Measurements from ENCODE around the gene TTLL5.

GRCh38 chr14:75726321-75726720, 65.3 kb downstream of the TTLL5 start:
- TF ChIP-seq HNRNPK (IDR thresholded peaks at IDR 0.05; ENCODE audit: low read depth, low read length, poor library complexity, severe bottlenecking) (no peak), EGR1 (conservative IDR thresholded peaks at IDR 0.05) (no peak), ZNF398 (CRISPR knock-in tag; IDR thresholded peaks at IDR 0.05) (no peak), DACH1 (IDR thresholded peaks at IDR 0.05; ENCODE audit: partially characterized antibody) (no peak), CHD2 (IDR thresholded peaks at IDR 0.05; ENCODE audit: low read depth, low read length) (no peak), HOMEZ (CRISPR knock-in tag; IDR thresholded peaks at IDR 0.05) (no peak), HNRNPH1 (optimal IDR thresholded peaks at IDR 0.05; ENCODE audit: low read depth, low read length) (no peak), CEBPB (tag; IDR thresholded peaks at IDR 0.05) (no peak), ZNF384 (IDR thresholded peaks at IDR 0.05; ENCODE audit: low read depth, low read length) (no peak), FOXA3 (CRISPR knock-in tag; conservative IDR thresholded peaks at IDR 0.05 in 1 of 2, IDR thresholded peaks at IDR 0.05 in 1 of 2) (no peak), NR2F6 (CRISPR knock-in tag; IDR thresholded peaks at IDR 0.05) (no peak), CTCF (IDR thresholded peaks at IDR 0.05 in 2 of 3, conservative IDR thresholded peaks at IDR 0.05 in 1 of 3; ENCODE audit: insufficient read depth in 2 of 3, low read depth in 1 of 3, low read length in 3 of 3) (no peak), RFX5 (IDR thresholded peaks at IDR 0.05; ENCODE audit: low read depth, low read length) (no peak)
